GM12891 (cell line): ENCODE results near the gene PLCL1.

ENCODE experiments used
- DNase-seq: peaks from one replicate; pipeline ENCODE4 v3.0.0; 2011; ENCODE audit warnings: low spot score; ENCODE audit not compliant: insufficient read length
- FAIRE-seq: peaks from 2 replicates; lab custom pipeline; 2011; peaks lifted over from hg19 to GRCh38; lab: Jason Lieb, UNC
- PAX5 ChIP-seq: IDR thresholded peaks from 2 replicates; pipeline ENCODE4 v1.6.1; 2011; ENCODE audit warnings: low read length, moderate library complexity, mild to moderate bottlenecking; ENCODE audit not compliant: insufficient read depth, severe bottlenecking
- POLR2A ChIP-seq: IDR thresholded peaks from 2 replicates; pipeline ENCODE4 v1.6.1; 2011; ENCODE audit warnings: low read depth, low read length, control low read depth
- POLR2AphosphoS5 ChIP-seq: IDR thresholded peaks from 2 replicates; pipeline ENCODE4 v1.6.1; 2011; ENCODE audit warnings: low read depth, low read length, control low read depth
- POU2F2 ChIP-seq: IDR thresholded peaks from 2 replicates; pipeline ENCODE4 v1.6.1; 2011; ENCODE audit warnings: low read depth, mild to moderate bottlenecking, control low read depth, low read length, moderate library complexity
- SPI1 ChIP-seq: IDR thresholded peaks from 2 replicates; pipeline ENCODE4 v1.6.1; 2011; ENCODE audit warnings: low read depth, low read length, control low read depth
- TAF1 ChIP-seq: IDR thresholded peaks from 2 replicates; pipeline ENCODE4 v1.6.1; 2011; ENCODE audit warnings: low read depth, low read length, control low read depth

The PLCL1 gene

DNA sequence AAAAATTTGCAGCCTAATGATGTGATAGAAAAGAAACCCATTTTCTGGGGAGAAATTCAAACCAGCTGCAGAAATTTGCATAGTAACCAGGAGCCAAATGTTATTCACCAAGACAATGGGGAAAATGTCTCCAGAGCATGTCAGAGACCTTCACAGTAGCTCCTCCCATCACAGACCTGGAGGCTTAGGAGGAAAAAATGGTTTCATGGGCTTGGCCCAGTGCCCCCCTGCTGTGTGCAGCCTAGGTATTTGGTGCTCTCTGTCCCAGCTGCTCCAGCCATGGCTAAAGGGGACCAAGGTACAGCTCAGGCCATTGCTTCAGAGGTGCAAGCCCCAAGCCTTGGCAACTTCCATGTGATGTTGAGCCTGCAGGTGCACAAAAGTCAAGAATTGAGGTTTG is 352.9 kb downstream of the PLCL1 start:
- no peak for TF ChIP-seq POLR2AphosphoS5
- no peak for TF ChIP-seq SPI1
- TF ChIP-seq TAF1, result no peak
- TF ChIP-seq POLR2A, result no peak
- TF ChIP-seq PAX5, result no peak
- no peak for TF ChIP-seq POU2F2
- DNase-seq (no peak), FAIRE-seq (no peak)

- TF ChIP-seq POU2F2 (no peak), POLR2AphosphoS5 (no peak), POLR2A (no peak), TAF1 (no peak), SPI1 (no peak), PAX5 (no peak)
- FAIRE-seq, result no peak
- no peak for DNase-seq
Measured at GRCh38 chr2:198161151-198161550, 356.8 kb downstream of the PLCL1 start.

DNA sequence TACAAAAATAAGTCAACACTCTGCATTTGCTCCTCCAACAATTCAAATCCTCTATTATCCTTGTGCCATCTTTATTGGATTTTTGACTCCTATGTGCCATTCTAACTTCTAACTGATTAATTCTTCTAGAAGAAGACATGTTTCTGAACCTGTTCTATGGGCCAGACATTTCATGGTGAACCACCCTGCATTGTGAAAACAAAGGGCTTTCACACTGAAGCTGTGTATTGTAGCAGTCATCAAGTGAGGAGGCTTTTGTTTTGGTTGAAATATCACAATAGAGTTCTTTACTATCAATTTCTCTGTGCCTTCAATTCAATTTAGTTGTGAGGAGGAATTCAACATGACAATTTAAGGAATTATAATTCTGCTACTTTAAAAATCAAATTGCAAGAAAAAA is 357.9 kb downstream of the PLCL1 start:
- FAIRE-seq, result no peak
- TF ChIP-seq POLR2A (no peak), POLR2AphosphoS5 (no peak), POU2F2 (no peak)
- DNase-seq, result no peak

DNA sequence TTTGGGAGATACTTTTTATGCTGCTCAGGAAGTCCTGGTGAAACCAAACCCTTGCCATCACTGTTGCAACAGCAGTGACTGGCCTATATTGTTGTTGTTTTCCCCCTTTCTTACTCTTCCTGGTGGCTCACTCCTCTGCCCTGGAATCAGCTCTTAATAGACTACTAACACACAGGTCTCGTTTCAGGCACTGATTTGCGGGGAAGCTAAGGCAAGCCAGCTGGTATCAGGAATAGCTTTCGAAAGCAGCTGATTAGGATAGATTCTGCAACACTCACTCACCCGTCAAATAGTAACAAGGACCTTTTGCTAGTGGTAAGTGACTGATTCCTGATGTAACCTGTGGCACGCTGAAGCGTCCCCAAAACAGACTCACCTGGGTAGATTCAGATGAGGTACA is 360.4 kb downstream of the PLCL1 start:
- FAIRE-seq, result no peak
- no peak for DNase-seq

DNA sequence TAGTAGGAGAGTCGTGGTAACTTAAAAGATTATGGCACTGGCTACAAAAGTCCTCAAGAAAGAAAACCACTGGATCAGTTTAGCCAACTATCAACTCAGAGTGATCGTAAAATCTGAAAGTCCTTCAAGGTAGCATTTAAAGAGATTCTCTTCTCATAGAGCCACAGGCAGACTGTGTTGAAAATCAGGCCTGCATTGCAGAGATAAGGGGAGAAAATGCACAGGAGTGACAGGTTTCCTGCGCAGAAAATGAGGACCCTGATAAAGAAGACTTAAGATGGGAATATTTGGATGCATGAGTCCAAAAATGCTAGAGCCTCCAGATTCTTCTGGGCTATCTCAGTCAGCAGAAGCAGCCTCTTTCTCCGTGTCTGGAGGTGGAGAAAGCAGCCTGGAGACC is 360.9 kb downstream of the PLCL1 start:
- FAIRE-seq (no peak), DNase-seq (no peak)
- TF ChIP-seq POLR2AphosphoS5 (no peak), SPI1 (no peak), PAX5 (no peak), POU2F2 (no peak), POLR2A (no peak), TAF1 (no peak)

More for the DNA sequence above, 360.4 kb downstream of the PLCL1 start:
- TF ChIP-seq SPI1 (no peak), PAX5 (no peak), POU2F2 (no peak), POLR2A (no peak), POLR2AphosphoS5 (no peak), TAF1 (no peak)

DNA sequence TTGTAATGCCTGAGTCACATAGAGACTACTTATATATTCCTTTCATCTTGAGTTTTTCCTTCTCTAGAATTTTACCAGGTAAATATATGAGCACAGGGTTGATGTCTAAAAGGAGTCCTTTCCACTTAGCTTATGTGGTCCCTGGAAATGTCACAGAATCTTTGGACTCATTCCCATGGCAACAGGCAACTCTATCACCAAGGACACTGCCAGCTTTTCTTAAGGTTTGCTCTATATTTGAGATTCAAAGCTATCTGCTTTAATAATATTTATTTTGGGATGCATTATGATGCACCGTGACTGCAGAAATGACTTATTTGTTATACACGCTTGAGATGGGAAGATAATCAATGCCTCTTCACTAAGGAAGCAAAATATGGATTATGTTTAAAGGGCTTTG is 363.0 kb downstream of the PLCL1 start:
- no peak for TF ChIP-seq PAX5
- TF ChIP-seq TAF1, result no peak
- no peak for TF ChIP-seq SPI1
- TF ChIP-seq POLR2A, result no peak
- TF ChIP-seq POU2F2, result no peak
- TF ChIP-seq POLR2AphosphoS5, result no peak
- no peak for DNase-seq
- FAIRE-seq, result no peak

DNA sequence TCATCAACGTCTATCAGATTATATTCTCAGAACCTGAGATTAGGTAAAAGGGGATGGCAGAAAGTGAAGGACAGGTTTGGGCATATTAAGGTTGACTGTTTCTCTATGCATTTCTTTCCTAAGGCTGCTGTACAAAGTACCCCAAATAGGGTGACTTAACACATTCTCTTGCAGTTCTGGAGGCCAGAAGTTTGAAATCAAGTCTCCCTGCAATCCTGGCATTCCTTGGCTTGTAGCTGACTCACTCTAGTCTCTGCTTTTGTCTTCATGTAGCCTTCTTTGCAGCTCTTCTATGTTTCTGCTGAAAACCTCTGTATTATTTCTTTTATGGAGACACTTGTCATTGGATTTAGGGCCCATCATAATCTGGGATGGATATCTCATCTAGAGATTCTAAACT is 364.3 kb downstream of the PLCL1 start:
- FAIRE-seq, result no peak
- TF ChIP-seq SPI1 (no peak), POU2F2 (no peak), POLR2A (no peak), PAX5 (no peak), TAF1 (no peak)

DNA sequence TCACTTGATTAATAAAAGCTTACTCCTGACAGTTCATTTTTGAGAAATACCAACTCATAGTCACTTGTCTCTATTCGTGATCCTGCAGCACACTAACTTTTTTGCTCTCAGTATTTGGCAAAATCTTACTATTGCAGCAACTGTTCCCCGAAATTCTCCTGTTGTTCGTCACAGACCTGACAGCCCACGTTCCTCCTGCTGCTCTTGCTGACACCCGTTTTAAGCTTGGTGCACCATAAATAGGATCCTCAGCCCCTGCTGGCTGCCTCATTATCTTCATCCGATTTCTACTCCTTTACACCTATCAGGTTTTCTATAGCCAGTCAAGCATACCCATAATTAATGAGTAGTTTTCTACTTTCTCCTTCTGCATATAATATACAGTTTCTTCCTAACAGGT is 368.8 kb downstream of the PLCL1 start:
- DNase-seq (no peak), FAIRE-seq (no peak)
- TF ChIP-seq POLR2AphosphoS5 (no peak), SPI1 (no peak), POU2F2 (no peak), PAX5 (no peak), POLR2A (no peak), TAF1 (no peak)

More for the DNA sequence above, 364.3 kb downstream of the PLCL1 start:
- DNase-seq, result no peak

GRCh38 chr2:198173864-198174263 is 369.5 kb downstream of the PLCL1 start:
- DNase-seq (no peak), FAIRE-seq (no peak)
- TF ChIP-seq PAX5 (no peak), TAF1 (no peak), POLR2AphosphoS5 (no peak), POLR2A (no peak), POU2F2 (no peak)

DNA sequence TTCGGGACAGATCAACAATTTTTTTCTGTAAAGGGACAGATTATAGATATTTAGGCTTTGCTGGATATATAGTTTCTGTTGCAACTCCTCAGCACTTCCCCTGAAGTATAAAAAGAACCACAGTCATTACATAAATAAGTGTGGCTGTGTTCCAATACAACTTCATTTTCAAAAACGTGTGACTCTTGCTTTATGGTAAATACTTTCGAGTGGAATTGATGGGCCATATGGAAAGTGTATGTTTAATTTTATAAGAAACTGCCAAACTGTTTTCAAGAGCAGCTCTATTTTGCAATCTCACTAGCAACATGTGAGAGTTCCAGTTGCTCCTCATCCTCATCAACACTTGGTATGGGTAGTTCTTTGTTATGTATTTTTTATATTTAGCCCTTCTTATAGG is 370.9 kb downstream of the PLCL1 start:
- TF ChIP-seq POLR2A, result no peak
- FAIRE-seq (no peak), DNase-seq (no peak)

- TF ChIP-seq SPI1, result no peak
- no peak for TF ChIP-seq POU2F2
- no peak for TF ChIP-seq PAX5
- no peak for TF ChIP-seq POLR2A
- TF ChIP-seq TAF1, result no peak
- TF ChIP-seq POLR2AphosphoS5, result no peak
- FAIRE-seq, result no peak
- no peak for DNase-seq
Measured at GRCh38 chr2:198177040-198177439, 372.6 kb downstream of the PLCL1 start.
